Ovary (tissue), 3 donors: ENCODE results near the gene SNAPC2.

Experiments used
- CTCF ChIP-seq, 3 donors: fragments of 450-650 bp in 2 of 3; fragments of 200-600 bp in 1 of 3; IDR thresholded peaks; one replicate each; pipeline versions ENCODE4 v1.5.1 to v1.8.0; 2016 to 2022; ENCODE audit warnings: antibody characterized with exemption in 3 of 3, mild to moderate bottlenecking in 1 of 3
- POLR2A ChIP-seq: fragments of 450-650 bp; IDR thresholded peaks from one replicate; pipeline ENCODE4 v1.6.1; 2017; ENCODE audit warnings: antibody characterized with exemption, mild to moderate bottlenecking, moderate library complexity
- donor health status: DM: no; HTN: no; CAD: no.

- TF ChIP-seq CTCF (IDR thresholded peaks at IDR 0.05) (no peak), POLR2A (no peak)
Observed at GRCh38 chr19:7931221-7932061, 11.3 kb downstream of the SNAPC2 start.
